Thyroid gland (tissue), 4 donors: ENCODE data around the gene LYRM7. TPM values are rescaled to one million over a fixed set of nuclear protein-coding genes. Genes with fewer than 3 reads are reported as not detected.

Source experiments
- DNase-seq, 2 donors: peaks; one replicate each; pipeline ENCODE4 v3.0.0-alpha.2; 2019
- H3K27ac ChIP-seq, 3 donors: fragments of 200-600 bp; sonication (generic); 1 replicate in 2 of 3; 2 replicates in 1 of 3; pipeline ENCODE4 v1.5.1; 2016 to 2019; ENCODE audit warnings: mild to moderate bottlenecking in 1 of 3, moderate library complexity in 1 of 3
- H3K27me3 ChIP-seq: fragments of 200-600 bp; sonication (generic); one replicate; pipeline ENCODE4 v1.5.1; 2019
- H3K36me3 ChIP-seq, 2 donors: fragments of 200-600 bp; sonication (generic); one replicate each; pipeline ENCODE4 v1.5.1; 2016 to 2019
- H3K4me1 ChIP-seq, 2 donors: fragments of 200-600 bp; sonication (generic); one replicate each; pipeline ENCODE4 v1.5.1; 2017 to 2019
- H3K4me3 ChIP-seq, 3 donors: fragments of 200-600 bp; sonication (generic); replicated peaks in 1 of 3; 1 replicate in 2 of 3; 2 replicates in 1 of 3; pipeline ENCODE4 v1.5.1; 2016; ENCODE audit warnings: mild to moderate bottlenecking in 1 of 3
- H3K9me3 ChIP-seq: fragments of 200-600 bp; sonication (generic); one replicate; pipeline ENCODE4 v1.5.1; 2017
- POLR2A ChIP-seq, 2 donors: fragments of 450-650 bp; IDR thresholded peaks; one replicate each; pipeline ENCODE4 v1.6.1; 2017; ENCODE audit warnings: antibody characterized with exemption in 2 of 2, mild to moderate bottlenecking in 2 of 2, moderate library complexity in 1 of 2
- WGBS, 2 donors: methylation state at CpG; one replicate each; pipeline ENCODE4 v1.1.5; 2017; 5-methylcytosine and 5-hydroxymethylcytosine counted together
- intact Hi-C: fragments of 100-400 bp; cut with DNase I; formaldehyde crosslinking; loops from one replicate; pipeline ENCODE4 v1.15.1; 2023
- total RNA-seq, 4 donors: library from RNA; depleted of rRNA; stranded (reverse); fragments of >200 nt; gene quantifications; one replicate each; pipeline ENCODE4 v1.2.3, GENCODE V29; 2016
- TF ChIP-seq, protein P1 (sequence below), 6 experiments: fragments of 200-600 bp in 3 of 6; fragments of 450-650 bp in 3 of 6; sonication (generic) in 3 of 6; IDR thresholded peaks; one replicate each; pipeline ENCODE4 v1.5.1; 2016 to 2019; ENCODE audit warnings: antibody characterized with exemption in 6 of 6, mild to moderate bottlenecking in 2 of 6, inconsistent platforms in 1 of 6, moderate library complexity in 1 of 6

Gene LYRM7
- total RNA-seq, 4 donors from 2014 or later, result 8.8 to 13.2 (median 9.5) TPM

DNA sequence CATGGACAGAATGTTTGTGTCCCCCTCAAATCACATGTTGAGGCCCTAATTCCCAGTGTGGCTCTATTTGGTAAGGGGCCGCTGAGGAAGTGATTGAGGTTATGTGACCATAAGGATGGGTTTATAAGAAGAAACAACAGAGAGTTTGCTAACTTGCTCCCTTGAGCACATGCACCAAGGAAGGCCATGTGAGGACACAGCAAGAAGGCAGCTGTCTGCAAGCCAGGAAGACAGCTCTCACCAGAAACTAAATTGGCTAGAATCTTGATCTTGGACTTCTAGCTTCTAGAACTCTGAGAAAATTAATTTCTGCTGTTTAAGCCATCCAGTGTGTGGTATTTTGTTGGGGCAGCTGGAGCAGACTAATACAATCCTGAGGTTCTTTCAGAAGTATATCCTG lies 57.9 kb downstream of the LYRM7 start:
- no peak overlapping the region for H3K27ac ChIP-seq
- H3K27me3 ChIP-seq, result no peaks in the 10 kb centered on the region
- peaks cover 0 to 3% of the 10 kb centered on the region in 2 donors for H3K4me1 ChIP-seq
- no peaks in the 10 kb centered on the region for H3K9me3 ChIP-seq
- intact Hi-C loops, result no loop called here
- TF ChIP-seq, protein P1, sequence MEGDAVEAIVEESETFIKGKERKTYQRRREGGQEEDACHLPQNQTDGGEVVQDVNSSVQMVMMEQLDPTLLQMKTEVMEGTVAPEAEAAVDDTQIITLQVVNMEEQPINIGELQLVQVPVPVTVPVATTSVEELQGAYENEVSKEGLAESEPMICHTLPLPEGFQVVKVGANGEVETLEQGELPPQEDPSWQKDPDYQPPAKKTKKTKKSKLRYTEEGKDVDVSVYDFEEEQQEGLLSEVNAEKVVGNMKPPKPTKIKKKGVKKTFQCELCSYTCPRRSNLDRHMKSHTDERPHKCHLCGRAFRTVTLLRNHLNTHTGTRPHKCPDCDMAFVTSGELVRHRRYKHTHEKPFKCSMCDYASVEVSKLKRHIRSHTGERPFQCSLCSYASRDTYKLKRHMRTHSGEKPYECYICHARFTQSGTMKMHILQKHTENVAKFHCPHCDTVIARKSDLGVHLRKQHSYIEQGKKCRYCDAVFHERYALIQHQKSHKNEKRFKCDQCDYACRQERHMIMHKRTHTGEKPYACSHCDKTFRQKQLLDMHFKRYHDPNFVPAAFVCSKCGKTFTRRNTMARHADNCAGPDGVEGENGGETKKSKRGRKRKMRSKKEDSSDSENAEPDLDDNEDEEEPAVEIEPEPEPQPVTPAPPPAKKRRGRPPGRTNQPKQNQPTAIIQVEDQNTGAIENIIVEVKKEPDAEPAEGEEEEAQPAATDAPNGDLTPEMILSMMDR (IDR thresholded peaks at IDR 0.05), result no peak
- TF ChIP-seq POLR2A (IDR thresholded peaks at IDR 0.05), result no peak
- DNase-seq, result no peak
- no peak overlapping the region for H3K4me3 ChIP-seq
- 82 to 89% methylated on average over 1 of the region's 1 CpG for WGBS, 2 donors
- H3K36me3 ChIP-seq, result no peaks in the 10 kb centered on the region

DNA sequence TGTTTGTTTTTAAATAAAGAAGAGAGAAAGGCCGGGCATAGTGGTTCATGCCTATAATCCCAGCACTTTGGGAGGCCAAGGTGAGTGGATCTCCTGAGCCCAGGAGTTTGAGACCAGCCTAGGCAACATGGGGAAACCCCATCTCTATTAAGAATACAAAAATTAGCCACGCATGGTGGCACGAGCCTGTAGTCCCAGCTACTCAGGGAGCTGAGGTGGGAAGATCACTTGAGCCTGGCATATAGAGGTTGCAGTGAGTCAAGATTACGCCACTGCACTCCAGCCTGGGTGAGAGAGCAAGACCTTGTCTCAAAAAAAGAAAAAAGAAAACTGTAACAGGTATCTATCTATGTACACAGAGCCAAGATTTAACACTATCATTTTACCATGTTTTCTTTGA lies 58.9 kb downstream of the LYRM7 start:
- no peaks in the 10 kb centered on the region for H3K27me3 ChIP-seq
- H3K4me3 ChIP-seq, result no peak overlapping the region
- peaks cover 0 to 3% of the 10 kb centered on the region in 2 donors for H3K4me1 ChIP-seq
- H3K9me3 ChIP-seq, result no peaks in the 10 kb centered on the region
- no peaks in the 10 kb centered on the region for H3K36me3 ChIP-seq
- peak; percentile 52 to 55 for DNase-seq
- intact Hi-C loops, result no loop called here
- TF ChIP-seq, protein P1 (IDR thresholded peaks at IDR 0.05), result no peak
- TF ChIP-seq POLR2A (IDR thresholded peaks at IDR 0.05), result no peak
- H3K27ac ChIP-seq, result no peak overlapping the region
- 46 to 49% methylated on average over 4 of the region's 4 CpGs for WGBS, 2 donors

DNA sequence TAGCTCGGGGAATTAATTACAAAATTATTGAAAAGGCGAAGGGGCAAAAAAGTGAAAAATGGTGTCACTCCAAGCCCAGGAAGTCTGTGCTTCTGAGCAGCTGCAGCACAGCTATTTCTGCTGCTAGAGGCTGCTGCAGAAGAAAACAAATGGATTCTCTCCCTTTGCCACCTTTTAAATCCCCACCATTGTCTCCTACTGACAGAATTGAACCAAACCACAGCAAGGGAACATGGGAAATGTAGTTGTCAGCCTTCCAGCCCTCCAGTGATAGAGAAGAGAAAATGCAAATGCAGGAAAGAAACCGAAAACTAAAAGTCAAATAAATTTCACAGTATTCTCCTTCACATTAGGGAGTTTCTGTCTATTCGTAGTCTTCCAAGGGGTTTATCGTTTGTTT lies 59.7 kb downstream of the LYRM7 start:
- no peak for TF ChIP-seq POLR2A (IDR thresholded peaks at IDR 0.05)
- TF ChIP-seq, protein P1 (IDR thresholded peaks at IDR 0.05), result no peak
- no peak overlapping the region for H3K27ac ChIP-seq
- H3K4me3 ChIP-seq, result no peak overlapping the region
- intact Hi-C loops, result no loop called here
- WGBS, 2 donors, result 92 to 93% methylated on average over 5 of the region's 5 CpGs
- H3K4me1 ChIP-seq, result peaks cover 0 to 3% of the 10 kb centered on the region in 2 donors
- no peaks in the 10 kb centered on the region for H3K9me3 ChIP-seq
- no peak for DNase-seq
- no peaks in the 10 kb centered on the region for H3K27me3 ChIP-seq
- no peaks in the 10 kb centered on the region for H3K36me3 ChIP-seq

DNA sequence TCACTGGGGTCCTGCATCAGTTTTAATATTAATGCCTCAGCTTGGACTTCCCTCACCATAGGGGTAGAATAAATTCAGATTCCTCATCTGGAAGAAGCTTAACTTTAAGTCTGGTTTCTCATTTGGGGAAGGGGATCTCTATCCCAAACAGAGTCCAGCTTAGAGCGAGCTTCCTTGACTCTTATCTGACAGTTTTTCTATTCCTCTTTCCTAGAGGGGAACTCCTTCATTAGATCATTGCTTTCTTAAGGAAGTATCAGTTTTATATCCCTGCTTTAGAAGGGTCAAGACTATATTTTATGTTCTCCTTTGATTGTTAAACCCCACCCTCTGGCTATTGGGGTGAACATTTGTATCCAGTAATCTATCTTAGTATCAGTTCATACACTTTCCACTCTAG lies 68.9 kb downstream of the LYRM7 start:
- H3K4me1 ChIP-seq, result no peaks in the 10 kb centered on the region
- 89 to 100% methylated on average over 1 of the region's 1 CpG for WGBS, 2 donors
- no peaks in the 10 kb centered on the region for H3K9me3 ChIP-seq
- no peaks in the 10 kb centered on the region for H3K27me3 ChIP-seq
- no peaks in the 10 kb centered on the region for H3K36me3 ChIP-seq
- TF ChIP-seq, protein P1 (IDR thresholded peaks at IDR 0.05), result no peak
- TF ChIP-seq POLR2A (IDR thresholded peaks at IDR 0.05), result no peak
- intact Hi-C loops, result no loop called here
- H3K4me3 ChIP-seq, result no peak overlapping the region
- no peak overlapping the region for H3K27ac ChIP-seq
- no peak for DNase-seq

DNA sequence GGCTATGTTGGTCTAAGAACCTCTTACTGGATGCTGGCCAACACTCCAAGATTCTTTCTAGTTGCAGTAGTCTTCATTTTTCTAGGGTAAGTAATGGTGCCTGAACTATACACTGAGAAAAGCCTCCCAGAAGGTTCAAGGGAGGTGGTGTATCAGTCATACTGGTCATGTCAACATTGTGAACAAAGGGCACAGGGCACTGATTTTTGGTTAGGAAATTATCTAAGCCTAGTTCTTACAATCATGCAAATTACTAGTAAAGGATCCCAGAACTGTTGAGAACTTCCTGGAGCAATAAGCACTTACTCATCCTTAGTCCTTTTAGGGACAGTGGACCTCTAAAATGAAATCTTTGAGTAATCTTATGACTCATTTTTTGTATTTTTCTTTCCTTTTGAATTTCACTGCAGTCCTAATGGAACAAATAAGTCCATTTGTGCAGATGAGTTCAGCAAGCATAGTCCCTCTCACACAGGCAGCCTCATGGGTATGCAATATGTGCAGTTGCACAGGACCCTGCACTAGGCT lies 72.0 kb downstream of the LYRM7 start:
- DNase-seq, result no peak
- H3K9me3 ChIP-seq, result no peaks in the 10 kb centered on the region
- H3K27me3 ChIP-seq, result no peaks in the 10 kb centered on the region
- TF ChIP-seq POLR2A (IDR thresholded peaks at IDR 0.05), result no peak
- TF ChIP-seq, protein P1 (IDR thresholded peaks at IDR 0.05), result no peak
- H3K27ac ChIP-seq, result no peak overlapping the region
- H3K36me3 ChIP-seq, result no peaks in the 10 kb centered on the region
- no peak overlapping the region for H3K4me3 ChIP-seq
- intact Hi-C loops, result no loop called here
- no peaks in the 10 kb centered on the region for H3K4me1 ChIP-seq
